Chondrocyte (in vitro differentiated cells): ENCODE data around the gene MTUS2. TPM values are rescaled to one million over a fixed set of nuclear protein-coding genes. Genes with fewer than 3 reads are reported as not detected.

Source experiments
- DNase-seq: peaks from one replicate; pipeline ENCODE4 v3.0.0; 2021; ENCODE audit warnings: mixed read lengths, low spot score
- H3K27ac Mint-ChIP-seq: one replicate; pipeline ENCODE4 v1.8.0; 2021; ENCODE audit warnings: mild to moderate bottlenecking, moderate library complexity, mixed read lengths; ENCODE audit not compliant: unreplicated experiment
- H3K27me3 Mint-ChIP-seq: 2 replicates; pipeline ENCODE4 v1.8.0; 2021; ENCODE audit warnings: low read depth, mixed read lengths
- H3K36me3 Mint-ChIP-seq: 2 replicates; pipeline ENCODE4 v1.8.0; 2021; ENCODE audit warnings: low read depth, mixed read lengths
- H3K4me1 Mint-ChIP-seq: 2 replicates; pipeline ENCODE4 v1.8.0; 2021; ENCODE audit warnings: low read depth, mild to moderate bottlenecking, mixed read lengths
- H3K4me3 Mint-ChIP-seq: one replicate; pipeline ENCODE4 v1.8.0; 2021; ENCODE audit warnings: mild to moderate bottlenecking, moderate library complexity, mixed read lengths; ENCODE audit not compliant: unreplicated experiment
- H3K9me3 Mint-ChIP-seq: 2 replicates; pipeline ENCODE4 v1.8.0; 2021; ENCODE audit warnings: low read depth, mixed read lengths
- CTCF ChIP-seq: fragments of 200-600 bp; sonication (generic); IDR thresholded peaks from 2 replicates; pipeline ENCODE4 v1.5.0; 2021; ENCODE audit warnings: antibody characterized with exemption, mild to moderate bottlenecking, moderate library complexity
- total RNA-seq: library from RNA; stranded (reverse); gene quantifications from 3 replicates; pipeline ENCODE4 v1.2.1, GENCODE V29; 2021

The MTUS2 gene
- total RNA-seq, 1 donor from 2014 or later = 1.2 TPM

GRCh38 chr13:28954419-28954725 lies 134.2 kb downstream of the MTUS2 start:
- Mint-ChIP-seq H3K27me3 (peaks cover 7% of the 10 kb centered on the region), H3K9me3 (peaks cover 5% of the 10 kb centered on the region), H3K36me3 (no peaks in the 10 kb centered on the region), H3K4me1 (no peaks in the 10 kb centered on the region), H3K4me3 (no peak overlapping the region), H3K27ac (no peak overlapping the region)
- no peak for TF ChIP-seq CTCF
- no peak for DNase-seq

GRCh38 chr13:28954810-28955209 lies 134.7 kb downstream of the MTUS2 start:
- no peak overlapping the region for H3K27ac Mint-ChIP-seq
- H3K36me3 Mint-ChIP-seq = no peaks in the 10 kb centered on the region
- H3K4me1 Mint-ChIP-seq = no peaks in the 10 kb centered on the region
- H3K9me3 Mint-ChIP-seq = peaks cover 5% of the 10 kb centered on the region
- no peak overlapping the region for H3K4me3 Mint-ChIP-seq
- H3K27me3 Mint-ChIP-seq = peaks cover 7% of the 10 kb centered on the region
- no peak for TF ChIP-seq CTCF
- no peak for DNase-seq

- H3K27me3 Mint-ChIP-seq = peaks cover 4% of the 10 kb centered on the region
- H3K27ac Mint-ChIP-seq = no peak overlapping the region
- H3K9me3 Mint-ChIP-seq = peaks cover under 1% of the 10 kb centered on the region
- H3K4me1 Mint-ChIP-seq = no peaks in the 10 kb centered on the region
- no peak for TF ChIP-seq CTCF
- H3K36me3 Mint-ChIP-seq = no peaks in the 10 kb centered on the region
- H3K4me3 Mint-ChIP-seq = no peak overlapping the region
- no peak for DNase-seq
These were observed 135.3 kb downstream of the MTUS2 start for GRCh38 chr13:28955264-28955966.

- H3K36me3 Mint-ChIP-seq = no peaks in the 10 kb centered on the region
- no peaks in the 10 kb centered on the region for H3K4me1 Mint-ChIP-seq
- DNase-seq = no peak
- H3K27me3 Mint-ChIP-seq = peaks cover 9% of the 10 kb centered on the region
- no peak overlapping the region for H3K27ac Mint-ChIP-seq
- H3K9me3 Mint-ChIP-seq = no peaks in the 10 kb centered on the region
- H3K4me3 Mint-ChIP-seq = no peak overlapping the region
- TF ChIP-seq CTCF = no peak
These were observed 137.9 kb downstream of the MTUS2 start for GRCh38 chr13:28958018-28958417.

- no peaks in the 10 kb centered on the region for H3K4me1 Mint-ChIP-seq
- no peak for TF ChIP-seq CTCF
- H3K4me3 Mint-ChIP-seq = no peak overlapping the region
- H3K27me3 Mint-ChIP-seq = peaks cover 9% of the 10 kb centered on the region
- H3K36me3 Mint-ChIP-seq = no peaks in the 10 kb centered on the region
- DNase-seq = no peak
- H3K9me3 Mint-ChIP-seq = no peaks in the 10 kb centered on the region
- H3K27ac Mint-ChIP-seq = no peak overlapping the region
These were observed 138.3 kb downstream of the MTUS2 start for GRCh38 chr13:28958441-28958840.
